Activated CD8-positive, alpha-beta memory T cell treated with anti-CD3 and anti-CD28 coated beads, Interleukin-2, amount 50 U/mL, for 48 hours (primary cell): Measurements from ENCODE around the gene MOV10.

Experiments
- DNase-seq: peaks from one replicate; pipeline ENCODE4 v3.0.0-alpha.2; 2020

MOV10 gene

DNA sequence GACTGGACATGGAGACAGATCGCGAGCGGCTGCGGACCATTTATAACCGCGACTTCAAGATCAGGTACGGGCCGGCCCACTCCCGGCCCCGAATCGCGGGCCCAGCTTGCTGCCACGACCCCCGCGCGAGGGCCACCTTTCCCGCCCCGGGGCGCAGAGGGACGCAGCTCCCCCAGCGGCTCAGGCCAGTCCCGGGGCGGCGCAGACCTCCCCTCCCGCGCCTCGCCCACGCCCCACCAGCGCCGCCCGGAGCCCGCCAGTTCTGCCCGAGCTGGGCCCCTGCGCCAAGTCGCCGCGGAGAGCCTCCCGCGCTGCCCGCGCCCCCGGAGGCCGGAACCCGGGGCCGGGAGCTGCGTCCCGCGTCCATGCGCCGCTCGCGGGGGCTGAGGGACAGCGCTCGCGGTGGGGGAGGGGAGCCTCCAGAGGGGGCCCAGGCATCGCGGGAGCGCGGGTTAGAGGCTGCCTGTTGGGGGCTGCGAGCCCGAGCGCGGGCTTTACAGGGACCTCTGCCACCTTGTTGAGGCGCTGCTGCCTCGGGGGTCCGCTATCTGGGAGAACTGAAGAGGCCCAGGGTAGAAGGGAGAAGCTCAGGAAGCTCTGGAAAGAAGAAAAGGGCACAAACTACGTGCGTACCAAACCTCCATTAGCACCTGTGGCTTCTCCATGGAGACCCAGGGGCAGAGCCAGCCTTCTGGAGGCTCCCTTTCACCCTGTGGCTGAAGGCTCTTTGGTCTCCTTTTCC, 698 bp downstream of the MOV10 start:
- peak; percentile 75 for DNase-seq

GRCh38 chr1:112675728-112676381, 1.4 kb downstream of the MOV10 start:
- no peak for DNase-seq

- DNase-seq = no peak
Observed at GRCh38 chr1:112676543-112676942, 2.1 kb downstream of the MOV10 start.

- no peak for DNase-seq
Observed at GRCh38 chr1:112677501-112677900, 3.0 kb downstream of the MOV10 start.

- no peak for DNase-seq
Observed at GRCh38 chr1:112678605-112679004, 4.1 kb downstream of the MOV10 start.

DNA sequence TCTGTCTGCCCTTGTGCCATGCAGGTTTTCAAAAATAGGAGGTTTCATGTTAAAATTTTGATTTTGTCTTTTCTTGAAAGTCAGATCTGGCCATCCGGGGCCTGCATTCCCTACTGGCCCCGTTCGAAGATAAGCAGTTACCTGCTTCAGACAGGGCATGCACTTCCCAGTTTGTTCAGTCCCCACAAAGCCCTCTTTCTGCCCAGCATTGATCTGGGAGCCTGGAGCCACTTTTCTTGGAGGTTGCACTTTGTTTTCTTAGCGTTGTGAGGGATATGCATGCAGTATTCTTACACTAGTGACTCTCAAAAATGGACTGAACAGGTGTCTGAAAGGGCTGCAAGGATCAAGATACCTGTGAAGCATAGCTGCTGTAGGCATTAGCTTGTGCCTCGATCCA, 11.5 kb downstream of the MOV10 start:
- no peak for DNase-seq

- DNase-seq = no peak
Observed at GRCh38 chr1:112686417-112686816, 12.0 kb downstream of the MOV10 start.

DNA sequence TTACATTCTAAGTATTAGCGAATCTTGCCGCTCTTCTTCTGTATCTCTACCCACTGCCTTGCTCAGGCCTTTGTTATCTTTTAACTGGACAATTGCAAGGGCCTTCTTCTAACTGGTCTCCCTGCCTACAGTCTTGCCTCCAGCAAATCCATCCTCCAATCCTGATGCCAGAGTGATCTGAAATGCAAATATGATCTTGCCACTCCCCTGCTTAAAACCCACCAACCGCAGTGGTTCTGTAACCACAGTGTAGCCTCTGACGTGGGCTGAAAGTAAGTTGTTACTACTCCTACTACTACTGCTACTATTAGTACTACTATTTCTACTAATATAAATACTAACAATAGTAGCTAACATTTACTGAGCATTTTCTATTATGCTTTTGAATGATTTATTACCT, 12.4 kb downstream of the MOV10 start:
- DNase-seq = no peak

- no peak for DNase-seq
Observed at GRCh38 chr1:112687361-112687760, 12.9 kb downstream of the MOV10 start.

DNA sequence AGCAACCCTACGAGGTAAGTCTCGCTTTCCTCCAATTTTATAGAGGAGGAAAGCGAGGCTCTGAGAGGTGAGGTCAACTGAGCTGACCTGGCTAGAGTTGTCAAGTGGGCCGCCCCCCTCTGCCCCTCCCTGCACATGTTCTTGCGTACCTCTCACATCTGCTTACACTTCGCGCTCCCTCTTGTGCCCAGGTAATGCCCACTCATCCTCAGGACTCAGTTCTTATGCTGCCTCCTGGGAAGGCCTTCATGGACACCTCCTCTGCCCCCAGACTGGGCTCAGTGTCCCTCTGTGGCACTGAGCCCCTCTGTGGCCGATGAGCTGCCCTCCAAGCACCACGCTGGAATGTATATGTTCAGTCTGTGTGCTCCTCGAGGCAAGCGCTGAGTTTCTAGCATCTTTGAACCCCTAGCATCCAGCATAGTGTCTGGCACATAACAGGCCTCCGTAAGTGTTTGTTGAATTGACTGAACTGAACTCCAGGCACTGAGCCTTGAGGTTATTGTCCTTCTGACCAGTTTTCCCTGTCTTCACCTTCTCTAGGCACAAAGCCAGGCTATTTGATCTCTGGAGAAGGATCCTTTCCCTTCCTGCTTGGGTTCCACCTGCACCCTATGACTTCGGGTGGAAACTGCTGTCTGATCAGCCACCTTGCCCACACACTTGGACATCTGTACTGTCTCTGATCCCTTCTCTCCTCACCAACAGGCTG, 13.5 kb downstream of the MOV10 start:
- no peak for DNase-seq

- DNase-seq = no peak
Observed at GRCh38 chr1:112688781-112689193, 14.3 kb downstream of the MOV10 start.

DNA sequence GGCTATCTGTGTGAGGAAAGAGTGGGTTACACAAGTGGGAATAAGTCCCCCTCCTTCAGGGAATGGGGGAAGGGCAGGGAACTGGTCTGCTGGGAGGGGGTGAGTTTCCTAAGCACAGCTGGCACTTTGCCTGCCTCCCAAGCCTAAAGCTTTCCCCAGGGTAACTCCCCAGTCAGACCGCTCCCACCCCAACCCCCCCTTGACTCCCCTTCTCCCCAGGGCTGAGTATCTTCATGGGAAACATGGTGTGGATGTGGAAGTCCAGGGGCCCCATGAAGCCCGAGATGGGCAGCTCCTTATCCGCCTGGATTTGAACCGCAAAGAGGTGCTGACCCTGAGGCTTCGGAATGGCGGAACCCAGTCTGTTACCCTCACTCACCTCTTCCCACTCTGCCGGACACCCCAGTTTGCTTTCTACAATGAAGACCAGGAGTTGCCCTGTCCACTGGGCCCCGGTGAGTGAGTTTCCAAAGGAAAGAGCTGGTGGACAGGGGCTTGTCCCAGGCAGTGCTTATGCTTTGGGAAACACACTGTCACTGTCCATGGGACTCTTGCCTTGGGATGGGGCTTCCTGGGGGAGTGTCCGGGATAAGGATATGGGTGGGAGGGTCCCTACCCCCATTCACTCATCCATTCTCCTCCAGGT, 14.9 kb downstream of the MOV10 start:
- DNase-seq = no peak

- no peak for DNase-seq
Observed at GRCh38 chr1:112689842-112690237, 15.4 kb downstream of the MOV10 start.

DNA sequence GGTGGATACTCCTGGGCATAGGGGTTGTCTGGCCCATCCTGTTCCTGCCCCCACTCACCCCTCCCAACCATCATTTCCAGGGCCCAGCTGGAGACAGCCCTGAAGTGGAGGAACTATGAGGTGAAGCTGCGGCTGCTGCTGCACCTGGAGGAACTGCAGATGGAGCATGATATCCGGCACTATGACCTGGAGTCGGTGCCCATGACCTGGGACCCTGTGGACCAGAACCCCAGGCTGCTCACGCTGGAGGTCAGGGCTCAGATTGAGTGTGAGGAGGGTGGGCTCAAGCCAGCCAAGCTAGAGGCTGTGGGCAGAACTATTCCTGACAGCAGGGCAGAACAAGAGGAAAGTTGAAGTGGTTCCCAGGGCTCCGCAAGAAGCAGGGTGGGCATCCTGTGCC, 18.2 kb downstream of the MOV10 start:
- DNase-seq = no peak

- no peak for DNase-seq
Observed at GRCh38 chr1:112693821-112694220, 19.4 kb downstream of the MOV10 start.

GRCh38 chr1:112694363-112694929, 20.0 kb downstream of the MOV10 start:
- DNase-seq = peak; percentile 42

DNA sequence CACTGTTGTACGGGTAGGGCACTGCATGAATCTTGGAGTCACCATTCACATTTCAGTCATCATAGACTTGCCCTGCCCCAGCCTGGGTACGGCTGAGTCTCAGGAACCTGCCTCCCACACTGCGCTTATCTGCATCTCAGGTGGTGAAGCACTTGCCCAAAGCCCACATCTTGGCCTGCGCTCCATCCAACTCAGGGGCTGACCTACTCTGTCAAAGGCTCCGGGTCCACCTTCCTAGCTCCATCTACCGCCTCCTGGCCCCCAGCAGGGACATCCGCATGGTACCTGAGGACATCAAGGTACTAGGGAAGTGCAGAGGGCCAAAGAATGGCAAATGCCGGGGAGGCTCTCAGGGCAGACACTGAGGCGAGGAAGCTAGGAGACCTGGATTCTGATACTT, 20.8 kb downstream of the MOV10 start:
- no peak for DNase-seq

DNA sequence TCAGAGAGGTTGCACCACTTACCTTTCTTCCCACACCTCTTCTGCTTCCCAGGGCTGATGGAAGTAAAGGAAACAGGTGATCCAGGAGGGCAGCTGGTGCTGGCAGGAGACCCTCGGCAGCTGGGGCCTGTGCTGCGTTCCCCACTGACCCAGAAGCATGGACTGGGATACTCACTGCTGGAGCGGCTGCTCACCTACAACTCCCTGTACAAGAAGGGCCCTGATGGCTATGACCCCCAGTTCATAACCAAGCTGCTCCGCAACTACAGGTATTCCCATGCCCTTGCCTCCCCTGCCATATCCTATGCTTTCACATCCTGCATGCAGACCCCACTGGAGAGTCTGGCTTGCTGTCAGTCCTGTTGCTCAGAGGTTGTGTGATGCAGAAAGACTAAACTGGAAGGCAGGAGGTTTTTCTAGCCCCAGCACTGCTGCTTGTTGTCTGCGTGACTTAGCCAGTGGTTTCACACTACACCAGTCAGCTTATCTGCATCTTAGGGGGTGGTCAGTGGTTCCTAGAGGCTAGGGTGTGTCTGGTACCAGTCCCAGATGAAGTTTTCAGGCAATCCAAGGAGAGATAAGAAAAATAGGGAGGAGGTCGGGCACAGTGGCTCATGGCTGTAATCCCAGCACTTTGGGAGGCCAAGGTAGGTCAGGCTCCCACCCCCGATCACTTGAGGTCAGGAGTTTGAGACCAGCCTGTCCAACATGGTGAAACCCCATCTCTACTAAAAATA, 22.3 kb downstream of the MOV10 start:
- no peak for DNase-seq

DNA sequence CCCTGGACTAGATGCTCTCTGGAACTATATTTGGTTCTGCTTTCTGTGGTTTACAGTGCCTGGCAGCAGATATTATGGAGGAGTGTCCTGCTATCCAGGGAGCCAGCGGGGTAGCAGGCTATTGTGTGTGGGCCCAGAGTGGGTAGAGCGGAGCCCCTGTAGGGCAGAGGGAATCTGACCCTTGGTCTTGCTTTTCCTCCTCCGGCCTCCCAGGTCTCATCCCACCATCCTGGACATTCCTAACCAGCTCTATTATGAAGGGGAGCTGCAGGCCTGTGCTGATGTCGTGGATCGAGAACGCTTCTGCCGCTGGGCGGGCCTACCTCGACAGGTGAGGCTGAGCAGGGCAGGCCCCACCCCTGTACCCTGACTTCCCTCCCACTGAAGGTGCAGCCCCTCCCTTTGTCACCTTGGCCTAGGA, 23.3 kb downstream of the MOV10 start:
- no peak for DNase-seq

DNA sequence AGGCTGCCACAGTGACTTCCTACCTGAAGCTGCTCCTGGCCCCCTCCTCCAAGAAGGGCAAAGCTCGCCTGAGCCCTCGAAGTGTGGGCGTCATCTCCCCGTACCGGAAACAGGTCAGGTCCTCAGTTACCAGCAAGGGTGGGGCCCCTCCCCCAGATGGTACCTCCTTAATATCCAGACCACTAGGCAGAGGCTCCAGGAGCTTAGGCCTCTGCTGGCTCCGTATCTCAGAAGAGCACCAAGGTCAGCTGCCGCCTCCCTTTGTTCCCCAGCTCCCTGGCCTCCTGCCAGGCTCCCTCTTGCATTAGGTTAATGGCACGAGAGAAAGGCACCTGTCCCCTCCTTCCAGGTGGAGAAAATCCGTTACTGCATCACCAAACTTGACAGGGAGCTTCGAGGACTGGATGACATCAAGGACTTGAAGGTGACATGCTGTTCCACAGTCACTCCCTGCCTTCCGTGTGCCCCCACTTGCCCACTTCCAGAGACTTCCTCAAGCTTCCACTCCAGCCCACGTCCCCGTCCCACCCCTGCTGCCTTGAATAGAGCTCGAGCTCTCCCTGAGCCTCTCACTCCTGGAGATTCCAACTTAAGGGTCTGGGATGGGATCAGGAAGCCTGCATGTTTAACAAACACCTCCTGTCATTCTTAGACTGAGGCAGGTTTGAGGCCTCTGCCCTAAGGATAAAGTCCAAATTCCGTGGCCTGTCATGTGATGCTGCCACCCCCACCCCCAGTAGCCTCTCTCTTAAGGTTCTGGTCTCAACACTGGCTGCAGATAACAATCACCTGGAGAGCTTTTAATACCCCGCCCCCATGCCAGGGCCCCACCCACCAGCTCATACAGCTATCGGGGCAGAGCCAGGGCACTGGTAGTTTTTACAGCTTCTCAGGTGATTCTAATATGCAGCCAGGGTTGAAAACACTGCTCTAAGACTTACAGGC, 24.2 kb downstream of the MOV10 start:
- no peak for DNase-seq

GRCh38 chr1:112699425-112700144, 25.1 kb downstream of the MOV10 start:
- DNase-seq = no peak
